HEK293T (cell line): ENCODE data around the gene MAN1B1.

Source experiments
- BHLHE40 ChIP-seq: fragments of 450-650 bp; IDR thresholded peaks from 2 replicates; pipeline ENCODE4 v1.6.1; 2016; ENCODE audit warnings: mild to moderate bottlenecking, moderate library complexity, borderline replicate concordance
- HDGF ChIP-seq: fragments of 450-650 bp; IDR thresholded peaks from 2 replicates; pipeline ENCODE4 v1.6.1; 2017; ENCODE audit warnings: antibody characterized with exemption, borderline replicate concordance
- NFRKB ChIP-seq: fragments of 450-650 bp; IDR thresholded peaks from 2 replicates; pipeline ENCODE4 v1.6.1; 2016; ENCODE audit warnings: mild to moderate bottlenecking, moderate library complexity

DNA sequence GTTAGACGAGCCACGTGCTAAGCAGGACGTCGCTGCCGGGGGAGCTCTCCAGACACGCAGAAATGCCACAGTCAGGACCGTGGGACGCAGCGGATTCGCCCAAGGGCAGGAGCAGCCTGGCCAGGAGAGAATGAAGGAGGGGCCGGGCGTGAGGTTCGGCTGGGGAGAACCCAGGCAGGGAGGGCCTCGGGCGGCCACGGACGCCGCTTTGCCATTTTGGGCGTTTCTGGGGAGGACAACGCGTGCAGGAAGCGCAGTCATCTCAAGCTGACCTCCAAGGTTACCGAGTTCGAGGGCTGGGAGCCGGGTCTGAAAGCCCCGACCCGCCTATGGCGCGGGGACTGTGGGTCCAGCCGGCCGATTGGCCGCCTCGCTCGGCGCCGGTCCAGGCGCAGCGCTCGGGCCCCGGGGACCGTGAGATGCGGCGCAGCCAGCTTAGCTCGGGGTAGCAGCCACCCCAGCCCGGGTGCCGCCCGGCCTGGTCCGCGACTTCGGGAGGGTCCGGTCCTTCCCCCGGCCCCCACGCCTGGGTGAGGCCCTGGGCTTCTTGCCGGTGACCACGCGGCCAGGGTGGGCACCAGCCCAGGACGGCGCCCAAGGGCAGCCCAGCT is 760 bp upstream of the MAN1B1 start:
- TF ChIP-seq NFRKB (no peak), HDGF (no peak), BHLHE40 (no peak)
